SU-DHL-6 (cell line): ENCODE measurements around the gene LYL1.

Experiments used
- EZH2phosphoT487 ChIP-seq: fragments of 200-600 bp; sonication (generic), shearing (Covaris generic); conservative IDR thresholded peaks from 2 replicates; pipeline ENCODE4 v1.6.1; 2018; ENCODE audit warnings: mild to moderate bottlenecking, antibody characterized with exemption, low read length, moderate library complexity, mixed read lengths
- TF ChIP-seq, protein P1 (sequence below): fragments of 200-600 bp; sonication (generic); IDR thresholded peaks from one replicate; pipeline ENCODE4 v1.5.1; 2017; ENCODE audit warnings: antibody characterized with exemption, mild to moderate bottlenecking, low read length, moderate library complexity; ENCODE audit not compliant: insufficient read depth, poor library complexity, severe bottlenecking

- TF ChIP-seq, protein P1, sequence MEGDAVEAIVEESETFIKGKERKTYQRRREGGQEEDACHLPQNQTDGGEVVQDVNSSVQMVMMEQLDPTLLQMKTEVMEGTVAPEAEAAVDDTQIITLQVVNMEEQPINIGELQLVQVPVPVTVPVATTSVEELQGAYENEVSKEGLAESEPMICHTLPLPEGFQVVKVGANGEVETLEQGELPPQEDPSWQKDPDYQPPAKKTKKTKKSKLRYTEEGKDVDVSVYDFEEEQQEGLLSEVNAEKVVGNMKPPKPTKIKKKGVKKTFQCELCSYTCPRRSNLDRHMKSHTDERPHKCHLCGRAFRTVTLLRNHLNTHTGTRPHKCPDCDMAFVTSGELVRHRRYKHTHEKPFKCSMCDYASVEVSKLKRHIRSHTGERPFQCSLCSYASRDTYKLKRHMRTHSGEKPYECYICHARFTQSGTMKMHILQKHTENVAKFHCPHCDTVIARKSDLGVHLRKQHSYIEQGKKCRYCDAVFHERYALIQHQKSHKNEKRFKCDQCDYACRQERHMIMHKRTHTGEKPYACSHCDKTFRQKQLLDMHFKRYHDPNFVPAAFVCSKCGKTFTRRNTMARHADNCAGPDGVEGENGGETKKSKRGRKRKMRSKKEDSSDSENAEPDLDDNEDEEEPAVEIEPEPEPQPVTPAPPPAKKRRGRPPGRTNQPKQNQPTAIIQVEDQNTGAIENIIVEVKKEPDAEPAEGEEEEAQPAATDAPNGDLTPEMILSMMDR, result no peak
- TF ChIP-seq EZH2phosphoT487, result no peak
Measured at GRCh38 chr19:13089857-13090507, 12.7 kb downstream of the LYL1 start.
